ENCODE measurements around the gene ITPK1.

ITPK1 gene

DNA sequence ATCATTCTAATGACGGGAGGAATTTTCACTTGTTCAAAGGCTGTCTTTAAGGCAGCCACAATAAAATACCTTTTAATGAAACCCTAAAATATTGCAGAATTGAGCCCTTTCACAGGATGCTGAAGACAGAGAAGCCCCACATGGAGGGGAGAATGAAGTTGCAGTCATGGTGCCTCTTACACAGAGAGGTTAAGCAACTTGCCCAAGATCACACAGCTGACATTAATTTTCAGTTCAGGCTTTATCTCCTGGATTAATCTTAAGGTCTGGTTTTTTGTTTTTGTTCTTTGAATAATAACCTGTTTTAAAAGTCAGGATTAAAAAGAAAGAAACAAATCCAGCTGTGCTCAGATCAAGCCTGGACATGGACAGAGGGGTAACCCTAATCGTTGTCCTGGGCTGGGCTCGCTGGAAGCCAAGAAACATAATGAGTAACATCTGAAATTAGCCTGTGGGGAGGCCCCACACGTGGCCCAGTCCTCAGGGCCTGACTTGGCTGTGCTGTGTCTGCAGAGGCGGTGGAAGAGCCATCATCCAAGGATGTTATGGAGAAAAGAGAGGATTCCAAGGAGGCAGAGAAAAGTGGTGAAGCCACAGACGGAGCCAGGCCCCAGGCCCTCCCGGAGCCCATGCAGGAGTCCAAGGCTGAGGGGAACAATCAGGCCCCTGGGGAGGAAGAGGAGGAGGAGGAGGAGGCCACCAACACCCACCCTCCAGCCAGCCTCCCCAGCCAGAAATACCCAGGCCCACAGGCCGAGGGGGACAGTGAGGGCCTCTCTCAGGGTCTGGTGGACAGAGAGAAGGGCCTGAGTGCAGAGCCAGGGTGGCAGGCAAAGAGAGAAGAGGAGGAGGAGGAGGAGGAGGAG is 184.8 kb downstream of the ITPK1 start:
- DNase-seq: no peak

DNA sequence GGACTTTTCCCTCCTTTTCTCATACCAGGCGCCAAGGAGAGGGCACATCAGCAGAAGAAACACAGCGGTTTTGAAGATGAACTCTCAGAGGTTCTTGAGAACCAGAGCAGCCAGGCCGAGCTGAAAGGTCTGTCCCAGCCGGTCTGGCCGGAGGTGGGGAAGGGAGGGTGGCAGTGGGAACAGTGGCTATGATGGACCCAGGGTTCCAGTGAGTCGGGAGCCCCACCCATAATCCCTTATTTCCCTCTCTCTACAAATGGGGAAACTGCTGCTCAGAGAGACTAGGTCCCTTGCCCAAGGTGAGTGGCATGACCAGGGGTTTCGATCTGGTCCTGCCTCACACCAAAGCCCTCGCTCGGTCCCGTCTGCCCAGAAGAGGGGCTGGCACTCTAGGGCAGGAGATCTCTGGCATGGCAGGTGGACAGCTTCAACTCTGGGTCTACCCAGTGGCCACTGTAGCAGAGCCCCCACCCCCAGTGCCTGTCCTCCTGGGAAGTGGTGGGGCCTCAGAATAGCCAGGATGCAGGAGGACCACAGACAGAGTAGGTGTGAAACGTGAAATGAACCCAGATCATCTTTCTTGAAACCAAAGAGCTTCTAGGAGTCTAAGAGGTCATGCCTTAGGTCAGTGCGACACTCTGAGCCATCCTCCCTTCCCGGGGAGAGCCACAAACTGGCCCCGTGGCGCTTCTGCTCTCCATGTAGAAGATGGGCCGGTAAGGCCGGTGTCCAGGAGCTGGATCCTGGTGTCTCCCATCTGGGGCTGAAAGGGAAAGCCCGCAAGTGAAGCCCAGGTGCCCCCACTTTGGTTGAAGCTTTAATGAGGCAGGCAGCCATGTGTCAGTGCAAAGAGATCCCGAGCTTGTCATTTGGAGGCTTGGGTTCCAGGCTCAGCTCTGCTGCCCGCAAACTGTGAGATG is 185.8 kb downstream of the ITPK1 start:
- DNase-seq: no peak

DNA sequence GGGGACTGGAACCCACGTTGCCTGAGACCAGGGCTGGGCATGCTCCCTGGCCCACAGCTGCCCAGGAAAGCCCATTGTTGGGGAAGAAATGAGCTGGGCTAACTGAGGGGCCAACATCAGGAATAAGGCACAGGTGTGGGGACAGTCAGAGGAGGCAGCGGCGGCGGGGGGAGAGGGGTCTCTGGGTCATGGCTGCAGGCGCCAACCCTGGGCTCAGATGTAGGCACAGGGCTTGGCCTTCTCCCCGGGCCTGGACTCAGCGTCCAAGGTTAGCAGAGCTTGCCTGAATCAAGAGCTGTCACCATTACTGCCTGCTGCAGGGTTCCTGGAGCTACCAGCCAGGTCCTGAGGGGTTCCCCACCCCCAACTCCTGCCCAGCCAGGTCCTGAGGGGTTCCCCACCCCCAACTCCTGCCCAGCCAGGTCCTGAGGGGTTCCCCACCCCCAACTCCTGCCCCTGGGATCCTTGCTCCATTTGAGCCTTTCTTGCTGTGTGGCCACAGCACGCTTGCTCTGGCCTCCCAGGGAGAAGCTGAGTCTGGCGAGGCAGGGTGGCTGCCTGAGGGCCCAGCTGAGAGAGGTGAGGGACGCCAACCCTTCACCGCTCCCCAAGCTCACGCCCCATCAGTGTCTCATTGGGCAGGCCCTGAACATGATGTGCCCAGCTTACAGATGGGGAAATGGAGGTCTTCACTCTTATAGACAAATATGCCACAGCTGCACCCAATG is 186.6 kb downstream of the ITPK1 start:
- no peak for DNase-seq

DNA sequence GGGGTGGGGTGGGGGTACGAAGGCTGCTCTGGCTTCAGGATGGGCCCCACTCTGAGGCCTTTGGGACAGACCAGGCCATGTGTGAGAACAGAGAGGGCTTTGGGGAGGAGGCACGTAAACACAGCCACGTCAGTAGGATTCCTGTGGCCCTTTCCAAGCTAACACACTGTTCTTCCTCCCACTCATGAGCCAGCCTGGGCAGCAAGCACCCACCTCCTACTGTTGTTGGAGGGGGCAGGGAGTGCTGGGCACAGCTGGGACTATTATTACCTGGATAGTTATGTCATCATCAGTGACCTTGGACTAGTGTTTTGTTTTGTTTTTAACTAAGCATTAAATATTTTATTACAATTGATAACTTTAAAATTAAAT is 187.5 kb downstream of the ITPK1 start:
- no peak for DNase-seq

DNA sequence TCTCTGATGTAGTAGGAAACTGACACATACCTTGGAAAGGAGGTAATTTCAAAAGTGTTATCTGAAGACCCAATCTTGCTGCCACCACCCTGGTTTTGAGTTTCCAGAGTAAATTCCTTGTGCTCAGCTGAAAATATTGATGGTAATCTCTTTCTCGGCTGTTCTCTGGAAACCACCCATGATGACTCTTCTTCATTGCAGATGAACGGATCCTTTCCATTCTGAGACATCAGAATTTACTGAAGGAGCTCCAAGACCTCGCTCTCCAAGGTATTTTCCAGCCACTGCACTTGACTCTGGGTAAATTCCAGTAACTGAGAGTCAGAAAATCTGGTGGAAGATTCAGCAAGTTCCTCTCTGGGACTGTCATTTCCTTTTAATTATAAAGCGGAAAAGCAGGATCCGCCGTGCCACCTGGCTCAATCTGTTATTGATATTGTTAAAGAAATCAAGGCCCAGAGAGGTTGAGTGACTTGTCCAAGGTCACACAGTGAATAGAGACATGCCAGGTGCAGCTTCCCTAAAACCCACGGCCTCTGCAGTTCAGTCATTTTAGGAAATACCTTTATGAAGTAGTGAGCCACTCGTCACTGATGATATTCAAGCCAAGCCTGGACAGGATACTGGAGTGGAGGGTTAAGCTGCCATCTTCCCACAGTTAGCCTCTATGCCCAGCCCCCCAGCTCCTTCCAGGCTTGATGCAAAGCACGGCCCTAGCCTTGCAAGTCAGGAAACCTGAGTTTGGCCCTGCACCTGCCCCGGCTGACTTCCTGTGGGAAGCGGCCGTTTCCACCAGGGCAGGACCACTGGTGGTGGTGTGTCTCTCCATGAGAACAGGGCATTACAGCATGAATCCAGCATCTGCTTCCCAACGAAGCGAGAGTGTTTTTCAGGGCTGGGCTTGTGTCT is 188.1 kb downstream of the ITPK1 start:
- no peak for DNase-seq

DNA sequence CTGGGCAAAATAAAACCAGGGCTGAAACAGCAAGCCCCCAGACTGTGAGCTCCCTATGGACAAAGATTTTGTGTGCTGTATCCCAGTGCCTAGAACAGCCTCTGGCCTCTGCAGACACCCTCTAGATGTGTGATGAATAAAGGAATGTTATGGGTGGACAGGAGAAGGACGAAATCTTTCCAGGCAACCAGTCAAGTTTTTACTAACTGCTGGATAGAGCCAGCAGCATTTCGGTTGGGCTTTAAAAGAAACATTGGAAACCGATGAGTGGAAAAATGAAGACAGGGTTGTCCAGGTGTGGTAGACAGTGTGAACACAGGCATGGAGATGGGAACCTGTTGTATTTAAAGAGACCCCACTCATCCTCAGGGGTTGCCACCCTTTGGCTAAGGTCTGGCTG is 188.8 kb downstream of the ITPK1 start:
- DNase-seq: no peak

DNA sequence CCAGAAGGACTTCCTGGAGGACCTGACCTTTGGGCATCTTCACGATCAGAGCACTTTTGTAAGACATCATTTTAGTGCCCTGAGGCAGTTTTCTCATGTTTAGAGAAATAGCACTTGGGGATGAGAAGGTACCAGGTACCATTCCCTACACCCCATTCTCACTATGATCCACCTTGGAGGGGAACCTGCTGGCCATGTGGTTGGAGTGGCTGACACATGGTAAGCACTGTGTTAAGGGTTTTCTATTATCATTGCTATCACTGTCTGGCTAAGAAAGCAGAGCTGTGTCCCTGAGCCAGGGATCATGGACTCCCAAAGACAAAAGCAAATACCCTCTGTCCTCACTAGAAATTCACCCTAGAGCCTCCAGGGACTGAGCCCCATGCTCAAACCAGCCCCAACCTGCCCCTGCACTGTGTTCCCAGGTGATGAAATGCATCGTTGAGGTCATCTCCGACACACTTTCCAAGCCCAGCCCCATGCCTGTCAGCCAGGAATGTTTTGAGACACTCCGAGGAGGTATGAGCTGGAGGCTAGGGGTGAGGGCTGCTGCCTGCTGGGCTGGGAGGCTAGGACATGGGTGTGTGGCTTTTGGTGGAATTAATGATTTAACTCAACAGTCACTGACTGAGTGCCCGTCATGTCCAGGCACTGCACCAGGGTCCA is 189.4 kb downstream of the ITPK1 start:
- DNase-seq: no peak

DNA sequence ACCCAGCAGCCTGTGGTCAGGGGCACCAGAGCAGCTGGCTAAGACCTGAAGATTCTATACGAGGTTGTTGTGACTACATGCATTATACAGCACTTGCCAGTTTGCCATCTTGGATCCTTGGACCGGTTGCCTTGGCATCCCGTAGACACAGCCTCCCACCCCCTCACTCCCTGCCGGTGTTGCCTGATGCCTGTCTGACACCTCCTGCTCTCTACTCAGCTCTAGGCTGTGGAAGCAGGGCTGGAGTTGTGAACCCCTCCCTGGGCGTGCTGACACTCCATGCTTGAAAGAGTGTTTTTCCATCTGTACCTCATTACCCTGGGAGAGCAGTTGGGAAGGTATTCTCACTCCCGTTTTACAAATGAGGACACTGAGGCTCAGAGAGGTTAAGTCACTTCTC is 190.3 kb downstream of the ITPK1 start:
- no peak for DNase-seq

DNA sequence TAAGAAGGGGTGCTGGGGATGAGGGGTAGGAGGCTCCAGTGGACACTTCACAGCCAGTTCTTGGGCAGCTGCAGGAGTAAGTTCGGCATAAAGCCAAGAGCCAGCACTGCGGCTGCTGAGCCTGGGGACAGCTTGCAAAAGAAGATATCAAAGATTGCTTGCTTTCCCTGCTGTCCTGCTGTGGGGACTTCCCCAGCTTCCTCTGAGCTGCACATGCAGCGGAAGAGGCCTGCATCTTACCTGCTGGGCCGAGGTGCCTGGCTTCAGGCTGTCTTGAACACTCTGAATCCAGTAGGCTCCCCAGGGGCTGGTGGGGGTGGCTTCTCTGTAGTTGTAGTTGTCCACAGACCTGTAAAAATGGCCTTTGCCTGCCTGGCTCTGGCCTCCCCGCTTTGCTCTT is 191.5 kb downstream of the ITPK1 start:
- no peak for DNase-seq

DNA sequence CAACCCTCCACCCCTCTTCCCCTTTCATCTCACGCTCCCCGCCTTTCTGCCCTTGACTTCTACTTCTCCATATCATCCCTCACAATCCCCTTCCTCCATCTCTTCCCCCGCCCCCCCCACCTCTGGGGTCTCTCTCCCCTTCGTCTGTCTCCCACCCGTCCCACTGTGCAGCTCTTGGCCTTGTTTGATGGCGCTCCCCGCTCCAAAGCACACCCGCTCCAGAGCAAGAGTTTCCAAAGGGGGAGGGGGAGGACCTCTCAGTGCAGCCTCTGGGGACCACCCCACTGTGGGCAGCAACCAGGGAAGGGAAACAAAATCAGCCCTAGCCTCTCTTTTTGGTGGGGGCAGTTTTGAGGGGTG is 192.0 kb downstream of the ITPK1 start:
- DNase-seq: no peak

DNA sequence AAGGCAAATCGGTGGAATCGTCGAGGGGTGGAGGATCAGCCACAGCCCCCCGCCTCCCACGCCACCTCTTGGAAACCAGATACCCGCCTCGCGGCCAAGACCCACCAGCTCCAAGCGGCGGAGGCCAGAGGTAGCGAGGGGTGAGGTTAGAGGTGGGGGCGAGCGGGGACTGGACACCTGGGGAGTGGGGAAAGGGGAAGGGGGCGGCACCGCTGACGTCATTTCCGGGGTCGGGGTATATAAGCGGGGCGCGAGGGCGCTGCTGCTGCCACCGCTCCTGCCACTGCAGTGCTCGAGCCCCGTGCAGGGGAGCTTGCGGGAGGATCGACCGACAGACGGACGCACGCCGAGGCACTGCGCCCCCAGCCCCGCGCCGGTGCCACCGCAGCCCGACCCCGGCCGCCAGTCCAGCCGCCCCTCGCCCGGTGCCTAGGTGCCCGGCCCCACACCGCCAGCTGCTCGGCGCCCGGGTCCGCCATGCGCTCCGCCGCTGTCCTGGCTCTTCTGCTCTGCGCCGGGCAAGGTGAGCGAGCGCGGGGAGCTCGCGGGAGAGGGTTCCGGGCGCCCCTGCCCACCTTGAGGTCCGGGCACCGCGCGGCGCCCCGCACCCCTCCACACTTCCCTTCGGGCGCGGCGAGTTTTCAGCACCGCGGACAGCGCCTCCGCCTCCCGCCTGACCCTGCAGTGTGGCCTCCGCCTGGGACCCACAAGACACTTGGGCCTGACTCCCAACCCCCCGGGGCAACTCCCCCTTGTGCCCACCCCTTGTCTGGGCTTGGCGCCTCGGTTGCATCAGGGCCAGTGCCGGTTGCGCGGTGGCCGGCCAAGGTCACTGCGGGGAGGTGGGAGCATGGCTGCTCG is 192.6 kb downstream of the ITPK1 start, which contains the start of gene CHGA:
Gene CHGA, plus strand, starts transcription at position 268 of the 861 bp plus-strand sequence. Its CDS starts 210 bp downstream, at position 478.
- DNase-seq: no peak

DNA sequence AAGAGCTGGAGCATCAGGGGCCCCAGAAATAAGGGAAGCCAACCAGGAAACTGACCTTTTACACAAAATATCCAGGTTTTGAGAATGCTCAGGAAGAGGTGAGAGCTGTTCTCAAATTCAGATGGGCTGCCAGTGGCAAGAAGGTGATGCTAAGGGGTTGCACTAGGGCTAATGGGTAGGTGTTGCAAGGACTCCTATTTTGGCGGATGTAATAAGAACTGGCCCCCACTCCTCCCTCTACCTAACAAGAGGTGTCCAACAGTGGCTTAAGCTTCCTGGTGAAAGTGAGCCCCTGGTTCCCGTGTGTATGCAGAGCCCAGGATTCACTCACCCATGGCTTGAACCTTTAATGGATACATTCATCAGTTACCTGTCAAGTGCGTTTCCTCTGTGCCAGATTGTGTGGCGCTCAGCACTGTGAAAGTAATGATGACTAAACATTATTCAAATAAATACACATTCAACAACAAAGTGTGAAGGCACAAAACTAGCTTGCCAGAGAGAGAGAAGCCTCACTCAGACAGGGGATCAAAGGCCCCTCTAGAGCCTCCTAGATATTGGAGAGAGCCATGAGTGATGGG is 193.5 kb downstream of the ITPK1 start:
- no peak for DNase-seq

DNA sequence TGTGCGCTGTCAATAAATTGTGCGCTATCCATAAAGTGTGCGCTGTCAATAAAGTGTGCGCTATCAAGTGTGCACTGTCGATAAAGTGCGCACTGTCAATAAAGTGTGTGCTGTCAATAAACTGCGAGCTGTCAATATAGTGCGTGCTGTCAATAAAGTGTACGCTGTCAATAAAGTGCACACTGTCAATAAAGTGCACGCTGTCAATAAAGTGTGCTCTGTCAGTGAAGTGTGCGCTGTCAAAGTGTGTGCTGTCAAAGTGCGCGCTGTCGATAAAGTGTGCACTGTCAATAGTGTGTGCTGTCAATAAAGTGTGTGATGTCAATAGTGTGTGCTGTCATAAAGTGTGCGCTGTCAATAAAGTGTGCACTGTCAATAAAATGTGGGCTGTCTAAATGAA is 195.7 kb downstream of the ITPK1 start:
- no peak for DNase-seq

DNA sequence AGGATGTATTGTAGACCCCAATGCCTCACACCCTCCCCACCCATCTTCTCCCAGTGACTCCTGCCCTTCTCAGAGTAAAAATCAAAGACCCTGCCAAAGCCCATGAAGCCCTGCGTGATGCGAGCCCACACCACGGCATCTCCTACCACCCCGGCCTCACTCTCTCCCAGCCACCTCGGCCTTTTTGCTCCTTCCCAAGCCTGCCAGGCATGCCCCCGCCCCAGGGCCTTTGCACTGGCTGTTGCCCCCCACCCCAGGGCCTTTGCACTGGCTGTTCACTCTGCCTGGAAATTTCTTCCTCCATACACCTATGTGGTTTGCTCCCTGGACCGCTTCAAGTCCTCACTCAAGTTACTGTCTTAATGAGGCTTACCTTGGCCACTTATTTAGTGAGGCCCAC is 197.8 kb downstream of the ITPK1 start:
- no peak for DNase-seq

DNA sequence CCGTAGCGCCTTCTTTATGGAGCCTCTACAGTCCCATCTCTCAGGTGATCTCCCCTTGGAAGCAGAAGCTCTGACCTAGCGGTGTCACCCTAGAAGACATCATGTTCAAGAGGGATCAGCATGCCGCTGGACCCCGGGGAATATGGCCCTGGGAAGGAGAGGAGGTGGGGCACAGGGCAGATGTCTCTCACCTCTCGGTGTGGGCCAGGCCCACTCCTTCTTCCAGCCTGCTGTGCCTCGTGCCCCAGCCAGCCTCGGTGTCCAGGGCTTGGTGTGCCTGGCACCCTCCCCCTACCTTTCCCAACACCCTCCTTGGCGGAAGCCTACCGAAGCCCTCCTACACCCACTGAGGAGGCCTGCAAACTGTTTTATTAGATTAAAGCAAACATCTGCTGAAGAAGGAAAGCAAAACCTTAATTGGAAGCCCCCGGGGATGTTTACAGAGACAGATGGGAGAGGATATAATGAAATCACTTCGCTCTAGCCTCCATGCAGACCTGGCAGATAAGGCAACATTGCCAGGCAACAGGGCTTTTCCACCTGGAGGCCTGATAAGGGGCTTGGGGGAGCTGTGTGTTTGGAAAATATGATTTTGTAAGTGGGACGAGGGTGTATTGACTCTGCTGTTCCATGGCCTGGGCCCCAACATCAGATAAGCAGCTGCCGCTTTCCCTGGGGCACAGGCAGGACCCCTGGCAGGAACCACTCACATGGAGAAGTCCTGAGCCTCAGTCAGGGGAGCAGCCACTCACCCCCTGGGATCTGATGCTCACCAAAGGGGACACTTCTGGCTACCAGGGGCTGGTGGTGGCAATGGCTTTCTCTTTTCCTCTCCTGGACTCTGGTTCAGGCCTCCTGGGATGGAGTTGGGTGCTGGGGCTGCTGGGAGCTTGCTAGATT is 198.4 kb downstream of the ITPK1 start:
- no peak for DNase-seq

DNA sequence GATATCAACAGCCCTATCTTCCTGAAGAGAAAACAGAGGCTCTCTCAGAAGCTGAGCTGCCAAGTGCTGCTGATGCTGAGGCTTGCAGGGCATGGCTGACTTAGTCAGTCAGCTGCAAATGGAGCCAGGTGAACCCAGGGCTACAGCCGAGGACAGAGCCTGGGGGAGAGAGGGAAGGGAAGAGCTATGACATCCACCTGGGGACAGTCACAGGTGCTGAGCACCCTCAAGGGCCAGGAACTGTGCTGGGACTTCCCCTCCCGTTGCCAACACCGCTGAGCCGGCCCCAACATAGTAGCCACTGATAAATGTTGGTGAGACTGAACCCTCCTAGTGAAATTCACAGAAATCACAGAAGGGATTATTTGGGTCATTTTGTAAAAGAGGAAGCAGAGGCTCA is 199.5 kb downstream of the ITPK1 start:
- DNase-seq: no peak

DNA sequence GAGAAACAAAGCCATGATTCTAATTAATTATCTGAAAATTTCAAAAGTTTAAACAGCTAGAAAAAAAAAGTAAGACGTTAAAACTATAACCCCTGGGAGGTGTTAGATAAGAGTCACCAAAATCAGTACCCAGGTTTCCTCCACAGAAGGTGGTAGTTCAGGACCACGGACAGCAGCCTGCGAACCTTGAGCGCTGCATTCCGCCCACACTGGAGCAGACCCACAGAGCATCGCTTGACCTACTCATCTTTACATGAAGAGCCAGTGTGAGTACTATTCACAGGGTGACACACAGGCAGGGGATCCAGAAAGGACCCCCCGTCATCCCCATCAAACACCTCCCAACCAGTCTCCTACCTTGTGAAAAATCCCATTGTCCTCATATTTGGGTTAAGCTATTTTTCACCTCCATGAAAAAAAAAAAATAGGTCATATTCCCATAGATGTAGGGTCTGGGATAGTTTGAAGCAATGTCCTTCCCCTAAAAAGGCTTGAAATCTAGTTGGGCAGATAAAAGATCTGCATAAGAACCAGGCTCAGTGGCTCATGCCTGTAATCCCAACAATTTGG is 201.6 kb downstream of the ITPK1 start:
- no peak for DNase-seq

DNA sequence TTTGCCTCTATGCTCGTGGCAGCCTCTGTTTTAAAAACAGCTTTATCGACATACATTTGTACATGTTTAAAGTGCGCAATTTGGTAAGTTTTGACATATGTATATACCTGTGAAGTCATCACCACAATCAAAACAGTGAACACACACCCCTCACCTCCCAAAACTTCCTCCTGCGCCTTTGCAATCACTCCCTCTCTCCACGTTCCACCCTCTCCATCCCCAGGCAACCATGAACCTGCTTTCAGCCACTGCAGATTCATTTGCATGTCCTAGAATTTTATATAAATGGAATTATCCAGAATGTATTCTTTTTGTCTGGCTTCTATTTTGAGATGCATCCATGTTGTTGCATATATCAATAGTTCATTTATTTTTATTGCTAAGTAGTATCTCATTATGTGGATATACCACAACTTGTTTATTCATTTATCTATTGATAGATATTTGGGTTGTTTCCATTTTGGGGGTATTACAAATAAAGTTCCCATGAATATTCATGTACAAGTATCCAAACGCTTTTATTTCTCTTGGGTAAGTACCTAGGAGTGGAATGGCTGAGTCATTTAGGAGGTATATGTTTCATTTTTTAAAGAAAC is 208.3 kb downstream of the ITPK1 start:
- no peak for DNase-seq

Data from SIG-M5 (cell line).